Activated CD4-positive, alpha-beta memory T cell treated with anti-CD3 and anti-CD28 coated beads, Interleukin-2, amount 10 ng/mL, durations not matched to agents 7 days and 5 days (primary cell): ENCODE data around the gene SPECC1L. TPM values are rescaled to one million over a fixed set of nuclear protein-coding genes. Genes with fewer than 3 reads are reported as not detected.

Experiments used
- CTCF ChIA-PET: fragments of 350-600 bp; sonication (Branson Sonifier 250); formaldehyde crosslinking; loops from one replicate; lab custom pipeline; 2021; ENCODE audit warnings: antibody characterized with exemption, inconsistent platforms; lab: Charles Lee
- POLR2A ChIA-PET: fragments of 350-600 bp; sonication (Branson Sonifier 250); formaldehyde crosslinking; loops from one replicate; lab custom pipeline; 2021; ENCODE audit warnings: antibody characterized with exemption; lab: Charles Lee
- DNase-seq: peaks from one replicate; pipeline ENCODE4 v3.0.0-alpha.2; 2020
- H3K27ac Mint-ChIP-seq: one replicate; pipeline ENCODE4 v1.8.0; 2021; ENCODE audit warnings: mild to moderate bottlenecking, mixed read lengths
- H3K27me3 Mint-ChIP-seq: one replicate; pipeline ENCODE4 v1.8.0; 2021; ENCODE audit warnings: mixed read lengths
- H3K36me3 Mint-ChIP-seq: one replicate; pipeline ENCODE4 v1.8.0; 2021; ENCODE audit warnings: low read depth, mixed read lengths
- H3K4me1 Mint-ChIP-seq: one replicate; pipeline ENCODE4 v1.8.0; 2021; ENCODE audit warnings: mixed read lengths
- H3K4me3 Mint-ChIP-seq: one replicate; pipeline ENCODE4 v1.8.0; 2021; ENCODE audit warnings: mild to moderate bottlenecking, mixed read lengths
- H3K9me3 Mint-ChIP-seq: one replicate; pipeline ENCODE4 v1.8.0; 2021; ENCODE audit warnings: mixed read lengths
- total RNA-seq, 2 experiments: library from RNA; stranded (reverse); gene quantifications; one replicate each; pipeline ENCODE4 v1.2.3, GENCODE V29; 2021

Gene SPECC1L
- total RNA-seq, 2 experiments from 2014 or later = 33.2 to 37.9 TPM

- CTCF ChIA-PET = interaction anchor here (1.0 to 1.7 kb wide), 3 partner anchors 10 to 84 kb away, joined by 3 to 11 read pairs (median 4); partner anchors contain the start of gene ADORA2A
- H3K4me3 Mint-ChIP-seq = no peak overlapping the region
These were observed 167.2 kb downstream of the SPECC1L start for GRCh38 chr22:24437741-24438328.

GRCh38 chr22:24440270-24440717, 169.7 kb downstream of the SPECC1L start:
- Mint-ChIP-seq H3K4me1 (peaks cover 36% of the 10 kb centered on the region), H3K27ac (no peak overlapping the region), H3K9me3 (no peaks in the 10 kb centered on the region), H3K27me3 (no peaks in the 10 kb centered on the region), H3K4me3 (no peak overlapping the region), H3K36me3 (peaks cover 20% of the 10 kb centered on the region)
- no peak for DNase-seq
- ChIA-PET CTCF (no interaction called here), POLR2A (no interaction called here)

More at GRCh38 chr22:24437741-24438328, 167.2 kb downstream of the SPECC1L start:
- H3K9me3 Mint-ChIP-seq = no peaks in the 10 kb centered on the region
- POLR2A ChIA-PET = interaction anchor here (3.9 kb wide), 1 partner anchor 11 kb away, joined by 22 read pairs; the partner anchor contains the start of gene ADORA2A
- DNase-seq = no peak
- H3K27me3 Mint-ChIP-seq = no peaks in the 10 kb centered on the region
- H3K27ac Mint-ChIP-seq = peak overlapping the region; percentile 37
- H3K36me3 Mint-ChIP-seq = peaks cover 33% of the 10 kb centered on the region
- H3K4me1 Mint-ChIP-seq = peaks cover 58% of the 10 kb centered on the region

GRCh38 chr22:24440718-24441405, 170.2 kb downstream of the SPECC1L start:
- ChIA-PET POLR2A (no interaction called here), CTCF (no interaction called here)
- no peak overlapping the region for H3K27ac Mint-ChIP-seq
- no peaks in the 10 kb centered on the region for H3K27me3 Mint-ChIP-seq
- no peaks in the 10 kb centered on the region for H3K9me3 Mint-ChIP-seq
- DNase-seq = no peak
- peaks cover 20% of the 10 kb centered on the region for H3K36me3 Mint-ChIP-seq
- H3K4me3 Mint-ChIP-seq = no peak overlapping the region
- H3K4me1 Mint-ChIP-seq = peaks cover 30% of the 10 kb centered on the region

- H3K36me3 Mint-ChIP-seq = peaks cover 19% of the 10 kb centered on the region
- ChIA-PET POLR2A (no interaction called here), CTCF (no interaction called here)
- H3K4me3 Mint-ChIP-seq = no peak overlapping the region
- H3K27me3 Mint-ChIP-seq = no peaks in the 10 kb centered on the region
- no peak overlapping the region for H3K27ac Mint-ChIP-seq
- no peaks in the 10 kb centered on the region for H3K9me3 Mint-ChIP-seq
- peaks cover 27% of the 10 kb centered on the region for H3K4me1 Mint-ChIP-seq
- DNase-seq = no peak
These were observed 171.0 kb downstream of the SPECC1L start for GRCh38 chr22:24441406-24442351.

- no peaks in the 10 kb centered on the region for H3K9me3 Mint-ChIP-seq
- no peak overlapping the region for H3K4me3 Mint-ChIP-seq
- peaks cover 23% of the 10 kb centered on the region for H3K4me1 Mint-ChIP-seq
- H3K36me3 Mint-ChIP-seq = peaks cover 18% of the 10 kb centered on the region
- CTCF ChIA-PET = no interaction called here
- H3K27ac Mint-ChIP-seq = no peak overlapping the region
- POLR2A ChIA-PET = no interaction called here
- no peaks in the 10 kb centered on the region for H3K27me3 Mint-ChIP-seq
- DNase-seq = no peak
These were observed 171.7 kb downstream of the SPECC1L start for GRCh38 chr22:24442352-24442744.

- Mint-ChIP-seq H3K4me3 (no peak overlapping the region), H3K9me3 (no peaks in the 10 kb centered on the region), H3K27ac (no peak overlapping the region), H3K36me3 (peaks cover 18% of the 10 kb centered on the region), H3K27me3 (no peaks in the 10 kb centered on the region), H3K4me1 (peaks cover 13% of the 10 kb centered on the region)
- POLR2A ChIA-PET = no interaction called here
- DNase-seq = no peak
- CTCF ChIA-PET = interaction anchor here (1.3 kb wide), 1 partner anchor 9 kb away, joined by 3 read pairs; no protein-coding TSS in a partner anchor
These were observed 173.0 kb downstream of the SPECC1L start for GRCh38 chr22:24443668-24444067.

GRCh38 chr22:24444251-24444650, 173.6 kb downstream of the SPECC1L start:
- POLR2A ChIA-PET = no interaction called here
- CTCF ChIA-PET = interaction anchor here (1.3 kb wide), 1 partner anchor 10 kb away, joined by 3 read pairs; no protein-coding TSS in a partner anchor
- H3K27me3 Mint-ChIP-seq = no peaks in the 10 kb centered on the region
- H3K4me1 Mint-ChIP-seq = peaks cover 13% of the 10 kb centered on the region
- no peak overlapping the region for H3K4me3 Mint-ChIP-seq
- H3K27ac Mint-ChIP-seq = no peak overlapping the region
- DNase-seq = no peak
- H3K36me3 Mint-ChIP-seq = peaks cover 18% of the 10 kb centered on the region
- H3K9me3 Mint-ChIP-seq = no peaks in the 10 kb centered on the region

- ChIA-PET POLR2A (interaction anchor here (0.6 to 0.7 kb wide), 2 partner anchors 30 to 61 kb away, joined by 3 read pairs; no protein-coding TSS in a partner anchor), CTCF (no interaction called here)
- peaks cover 16% of the 10 kb centered on the region for H3K36me3 Mint-ChIP-seq
- no peaks in the 10 kb centered on the region for H3K9me3 Mint-ChIP-seq
- H3K27me3 Mint-ChIP-seq = no peaks in the 10 kb centered on the region
- peaks cover 13% of the 10 kb centered on the region for H3K4me1 Mint-ChIP-seq
- DNase-seq = no peak
- H3K4me3 Mint-ChIP-seq = no peak overlapping the region
- H3K27ac Mint-ChIP-seq = no peak overlapping the region
These were observed 174.3 kb downstream of the SPECC1L start for GRCh38 chr22:24444729-24445466.

GRCh38 chr22:24445481-24446259, 175.0 kb downstream of the SPECC1L start:
- Mint-ChIP-seq H3K4me1 (peaks cover 7% of the 10 kb centered on the region), H3K27ac (no peak overlapping the region)

GRCh38 chr22:24446260-24446611, 175.6 kb downstream of the SPECC1L start:
- Mint-ChIP-seq H3K27ac (no peak overlapping the region), H3K4me1 (peaks cover 1% of the 10 kb centered on the region), H3K36me3 (peaks cover 7% of the 10 kb centered on the region), H3K9me3 (peaks cover 2% of the 10 kb centered on the region), H3K4me3 (no peak overlapping the region), H3K27me3 (no peaks in the 10 kb centered on the region)
- DNase-seq = no peak
- ChIA-PET CTCF (no interaction called here), POLR2A (interaction anchor here (0.9 to 1.5 kb wide), 3 partner anchors 11 to 16 kb away, joined by 3 to 6 read pairs (median 5); no protein-coding TSS in a partner anchor)

More at GRCh38 chr22:24445481-24446259, 175.0 kb downstream of the SPECC1L start:
- ChIA-PET POLR2A (interaction anchor here (0.7 to 1.5 kb wide), 3 partner anchors 11 to 29 kb away, joined by 3 to 6 read pairs (median 5); no protein-coding TSS in a partner anchor), CTCF (no interaction called here)
- Mint-ChIP-seq H3K9me3 (no peaks in the 10 kb centered on the region), H3K4me3 (no peak overlapping the region), H3K36me3 (peaks cover 13% of the 10 kb centered on the region), H3K27me3 (no peaks in the 10 kb centered on the region)
- no peak for DNase-seq

GRCh38 chr22:24450610-24451009, 180.0 kb downstream of the SPECC1L start:
- DNase-seq = no peak
- Mint-ChIP-seq H3K4me3 (no peak overlapping the region), H3K27ac (no peak overlapping the region), H3K36me3 (no peaks in the 10 kb centered on the region), H3K27me3 (no peaks in the 10 kb centered on the region), H3K9me3 (peaks cover 3% of the 10 kb centered on the region), H3K4me1 (no peaks in the 10 kb centered on the region)
- ChIA-PET POLR2A (no interaction called here), CTCF (no interaction called here)
